C4-2B (cell line): Measurements from ENCODE around the gene DNAJC22.
"Not testable (repeated sequence)": the region's sequence is repeated elsewhere in the genome, so short reads cannot be mapped to it uniquely, and the experiment has no call there.

Experiments
- H3K27ac ChIP-seq: fragments of 450-650 bp; 2 replicates; pipeline ENCODE4 v1.5.1; 2017
- ZFX ChIP-seq: fragments of 450-650 bp; IDR thresholded peaks from 2 replicates; pipeline ENCODE4 v1.6.1; 2017
- TF ChIP-seq, protein P1 (sequence below): fragments of 450-650 bp; conservative IDR thresholded peaks from 2 replicates; pipeline ENCODE4 v1.5.1; 2017; ENCODE audit warnings: mild to moderate bottlenecking

The DNAJC22 gene

DNA sequence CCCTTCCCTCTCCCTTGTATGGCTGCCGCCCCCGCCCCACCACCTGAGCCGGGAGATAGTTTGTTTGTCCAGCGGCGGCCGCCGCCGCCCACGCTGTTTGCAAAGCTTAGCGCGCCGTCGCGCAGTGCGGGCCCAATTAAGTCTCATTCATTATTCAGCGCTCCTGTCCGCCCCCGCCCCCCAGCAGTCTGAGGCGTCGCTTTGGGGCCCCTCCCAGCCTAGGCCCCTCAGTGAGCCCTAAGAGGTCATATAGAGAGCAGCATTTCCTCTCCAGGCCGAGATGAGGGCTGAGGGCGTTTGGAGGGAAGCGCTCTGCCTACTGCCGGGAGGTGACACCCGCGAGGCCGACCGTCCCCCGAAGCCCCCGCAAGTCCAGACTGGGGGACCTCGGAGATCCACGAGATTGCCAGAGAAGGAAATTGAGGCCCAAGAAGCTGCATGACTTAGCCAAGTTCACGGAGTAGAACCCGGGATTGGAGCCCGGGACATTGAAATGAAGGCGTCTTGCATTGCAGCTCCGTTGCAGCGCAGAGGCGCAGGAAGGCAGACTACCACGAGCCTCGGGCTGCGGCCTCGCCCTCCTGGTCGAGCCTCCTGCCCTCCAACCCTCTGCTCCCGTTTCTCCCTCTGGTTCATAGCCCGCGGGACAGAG lies at the start of gene DNAJC22:
Gene DNAJC22 (plus strand): TSS at position 230 of the 652 bp plus-strand sequence. CDS start 1,985 bp downstream, outside the sequence.
- 0 out of 2 replicates have a peak, but pooled peaks have one; percentile 31 for TF ChIP-seq ZFX
- TF ChIP-seq, protein P1, sequence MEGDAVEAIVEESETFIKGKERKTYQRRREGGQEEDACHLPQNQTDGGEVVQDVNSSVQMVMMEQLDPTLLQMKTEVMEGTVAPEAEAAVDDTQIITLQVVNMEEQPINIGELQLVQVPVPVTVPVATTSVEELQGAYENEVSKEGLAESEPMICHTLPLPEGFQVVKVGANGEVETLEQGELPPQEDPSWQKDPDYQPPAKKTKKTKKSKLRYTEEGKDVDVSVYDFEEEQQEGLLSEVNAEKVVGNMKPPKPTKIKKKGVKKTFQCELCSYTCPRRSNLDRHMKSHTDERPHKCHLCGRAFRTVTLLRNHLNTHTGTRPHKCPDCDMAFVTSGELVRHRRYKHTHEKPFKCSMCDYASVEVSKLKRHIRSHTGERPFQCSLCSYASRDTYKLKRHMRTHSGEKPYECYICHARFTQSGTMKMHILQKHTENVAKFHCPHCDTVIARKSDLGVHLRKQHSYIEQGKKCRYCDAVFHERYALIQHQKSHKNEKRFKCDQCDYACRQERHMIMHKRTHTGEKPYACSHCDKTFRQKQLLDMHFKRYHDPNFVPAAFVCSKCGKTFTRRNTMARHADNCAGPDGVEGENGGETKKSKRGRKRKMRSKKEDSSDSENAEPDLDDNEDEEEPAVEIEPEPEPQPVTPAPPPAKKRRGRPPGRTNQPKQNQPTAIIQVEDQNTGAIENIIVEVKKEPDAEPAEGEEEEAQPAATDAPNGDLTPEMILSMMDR, result no peak
- H3K27ac ChIP-seq, result peak within 1 kb of the TSS; percentile 92

DNA sequence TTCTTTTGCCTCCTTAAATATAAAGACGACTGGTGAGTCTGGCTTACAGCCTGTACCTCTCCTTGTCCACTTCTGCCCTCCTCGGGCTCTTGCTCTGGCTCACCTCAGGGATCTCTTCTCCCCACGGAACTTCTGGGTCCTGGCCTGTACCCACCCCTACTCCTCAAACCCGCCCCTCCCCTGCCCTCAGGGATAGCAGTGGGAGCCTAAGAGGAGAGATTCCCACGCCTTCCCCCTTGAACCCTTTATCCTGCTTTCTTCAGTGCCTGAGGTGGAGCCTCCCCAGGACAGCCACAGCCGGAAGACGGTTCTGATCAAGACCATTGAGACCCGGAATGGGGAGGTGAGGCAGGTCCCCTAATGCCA lies 49.0 kb upstream of the DNAJC22 start:
- H3K27ac ChIP-seq, result no peak overlapping the region
- TF ChIP-seq ZFX, result no peak
- TF ChIP-seq, protein P1, result no peak

DNA sequence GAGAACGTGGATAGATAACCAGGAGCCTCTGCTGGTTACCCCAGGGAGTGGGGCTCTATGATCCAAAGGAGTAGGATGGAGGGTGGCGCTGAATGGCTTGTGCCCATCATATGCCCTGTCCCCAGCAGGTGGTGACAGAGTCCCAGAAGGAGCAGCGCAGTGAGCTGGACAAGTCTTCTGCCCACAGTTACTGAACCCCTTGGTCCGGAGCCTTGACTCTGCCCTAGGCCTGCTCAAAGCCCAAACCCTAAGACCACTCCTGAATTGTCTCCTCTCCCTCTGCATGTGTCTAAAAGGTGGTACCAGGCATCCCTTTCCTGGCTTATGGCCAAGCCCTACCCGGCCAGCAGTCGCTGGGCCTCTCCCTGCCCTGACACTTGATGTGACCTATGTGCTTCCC lies 48.5 kb upstream of the DNAJC22 start:
- TF ChIP-seq, protein P1, result peak; percentile 17; the same call in 1 of the 2 replicates
- TF ChIP-seq ZFX, result no peak
- H3K27ac ChIP-seq, result no peak overlapping the region

DNA sequence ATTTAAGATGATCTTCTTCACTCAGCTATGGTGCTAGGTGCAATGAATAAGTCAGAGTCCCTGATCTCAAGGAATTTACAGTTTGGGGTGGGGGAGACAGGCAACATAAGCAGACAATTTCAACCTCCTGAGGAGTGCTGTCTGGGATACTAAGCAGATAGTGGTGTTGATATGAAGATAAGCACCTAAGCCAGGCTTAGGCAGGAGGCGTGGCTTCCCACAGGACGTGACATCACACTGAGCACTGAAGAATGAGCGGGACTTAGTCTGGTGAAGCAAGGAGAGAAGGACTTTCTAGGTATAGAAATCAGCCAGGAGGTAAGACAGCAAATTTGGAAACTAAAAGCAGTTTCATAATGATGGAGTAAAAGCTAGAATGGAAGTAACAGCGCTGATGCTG lies 44.9 kb upstream of the DNAJC22 start:
- H3K27ac ChIP-seq, result no peak overlapping the region
- TF ChIP-seq ZFX, result no peak
- TF ChIP-seq, protein P1, result no peak

DNA sequence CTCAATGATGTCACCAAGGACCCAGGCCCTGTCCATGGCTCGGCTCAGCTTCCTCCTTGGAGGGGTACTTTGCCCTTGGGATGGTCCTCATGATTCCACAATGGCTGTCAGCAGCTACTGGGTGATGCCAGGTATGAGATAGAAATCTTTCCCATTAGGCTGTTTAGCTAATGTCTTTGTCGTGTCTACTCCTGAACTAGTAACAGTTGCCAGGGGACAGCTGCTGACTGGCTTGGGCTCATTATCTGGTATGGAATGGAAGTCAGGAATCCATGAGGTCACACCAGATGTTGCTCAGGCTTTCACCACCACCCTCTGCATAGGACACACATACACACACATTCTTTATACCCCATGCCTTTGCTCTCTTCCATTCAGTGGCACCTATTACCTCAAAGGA lies 42.5 kb upstream of the DNAJC22 start:
- TF ChIP-seq ZFX, result no peak
- TF ChIP-seq, protein P1, result no peak

DNA sequence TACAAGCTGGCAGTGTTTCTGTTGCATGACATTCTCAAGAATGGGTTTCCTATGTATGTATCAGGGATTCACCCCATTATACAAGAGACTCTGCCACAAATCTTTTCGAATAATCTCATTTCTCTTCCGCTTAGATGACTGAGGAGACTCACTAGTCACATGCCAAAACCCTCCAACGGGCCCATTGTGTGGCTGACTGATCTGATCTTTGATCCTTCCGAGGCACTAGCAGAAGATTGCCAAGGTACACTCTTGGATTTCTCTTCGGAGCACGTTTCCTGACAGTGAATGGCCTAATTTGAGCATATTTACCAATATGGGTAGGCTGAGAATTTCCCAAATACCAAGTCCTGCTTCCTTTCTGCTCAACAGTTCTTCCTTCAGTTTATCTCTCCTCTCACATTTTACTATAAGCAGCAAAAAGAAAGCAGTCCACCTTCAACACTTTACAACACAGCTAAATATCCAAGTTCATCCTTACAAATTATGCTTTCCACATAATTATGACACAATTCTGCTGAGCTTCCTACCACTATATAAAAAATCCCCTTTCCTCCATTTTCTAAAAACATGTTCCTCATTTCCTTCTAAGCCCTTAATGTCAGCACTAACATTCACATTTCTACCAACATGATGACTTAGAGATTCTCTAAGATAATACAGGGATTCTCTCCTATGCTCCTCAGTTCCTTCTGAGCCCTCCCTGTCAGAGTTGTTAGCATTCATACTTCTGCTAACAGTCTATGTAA lies 40.8 kb upstream of the DNAJC22 start:
- no peak for TF ChIP-seq ZFX
- TF ChIP-seq, protein P1, result no peak
- H3K27ac ChIP-seq, result no peak overlapping the region

More for the DNA sequence above, 42.5 kb upstream of the DNAJC22 start:
- no peak overlapping the region for H3K27ac ChIP-seq

DNA sequence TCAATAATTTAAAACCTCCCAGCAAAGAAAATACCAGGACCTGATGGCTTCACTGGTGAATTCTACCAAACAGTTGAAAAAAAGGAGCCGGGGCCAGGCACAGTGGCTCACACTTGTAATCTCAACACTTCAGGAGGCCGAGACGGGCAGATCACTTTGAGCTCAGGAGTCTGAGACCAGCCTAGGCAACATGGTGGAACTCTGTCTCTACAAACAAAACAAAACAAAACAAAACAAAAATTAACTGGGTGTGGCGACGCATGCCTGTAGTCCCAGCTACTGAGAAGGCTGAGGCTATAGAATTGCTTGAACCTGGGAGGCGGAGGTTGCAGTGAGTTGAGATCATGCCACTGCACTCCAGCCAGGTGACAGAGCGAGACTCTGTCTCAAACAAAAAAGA lies 37.3 kb upstream of the DNAJC22 start:
- TF ChIP-seq ZFX, result no peak
- TF ChIP-seq, protein P1, result no peak
- no peak overlapping the region for H3K27ac ChIP-seq

DNA sequence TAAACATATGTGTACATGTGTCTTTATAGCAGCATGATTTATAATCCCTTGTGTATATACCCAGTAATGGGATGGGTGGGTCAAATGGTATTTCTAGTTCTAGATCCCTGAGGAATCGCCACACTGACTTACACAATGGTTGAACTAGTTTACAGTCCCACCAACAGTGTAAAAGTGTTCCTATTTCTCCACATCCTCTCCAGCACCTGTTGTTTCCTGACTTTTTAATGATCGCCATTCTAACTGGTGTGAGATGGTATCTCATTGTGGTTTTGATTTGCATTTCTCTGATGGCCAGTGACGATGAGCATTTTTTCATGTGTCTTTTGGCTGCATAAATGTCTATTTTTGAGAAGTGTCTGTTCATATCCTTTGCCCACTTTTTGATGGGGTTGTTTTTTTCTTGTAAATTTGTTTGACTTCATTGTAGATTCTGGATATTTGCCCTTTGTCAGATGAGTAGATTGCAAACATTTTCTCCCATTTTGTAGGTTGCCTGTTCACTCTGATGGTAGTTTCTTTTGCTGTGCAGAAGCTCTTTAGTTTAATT lies 36.2 kb upstream of the DNAJC22 start:
- not testable (repeated sequence) for H3K27ac ChIP-seq
